Neuronal stem cell (in vitro differentiated cells): Measurements from ENCODE around the gene PCARE.

Experiments used
- DNase-seq: peaks from one replicate; pipeline ENCODE4 v3.0.0-alpha.2; 2013; ENCODE audit warnings: low spot score
- H2AFZ ChIP-seq: one replicate; pipeline ENCODE4 v1.6.1; 2013; ENCODE audit warnings: mild to moderate bottlenecking, low read length, inconsistent platforms
- H2AK5ac ChIP-seq: 2 replicates; pipeline ENCODE4 v1.6.1; 2013; ENCODE audit warnings: low read depth, mild to moderate bottlenecking, inconsistent platforms, low read length, moderate library complexity, mixed read lengths
- H2BK120ac ChIP-seq: 2 replicates; pipeline ENCODE4 v1.6.1; 2013; ENCODE audit warnings: low read depth, mild to moderate bottlenecking, inconsistent platforms, low read length, moderate library complexity, mixed read lengths
- H2BK12ac ChIP-seq: one replicate; pipeline ENCODE4 v1.6.1; 2013; ENCODE audit warnings: low read length, inconsistent platforms
- H2BK15ac ChIP-seq: 2 replicates; pipeline ENCODE4 v1.6.1; 2013; ENCODE audit warnings: mild to moderate bottlenecking, low read length, inconsistent platforms, mixed read lengths
- H2BK5ac ChIP-seq: one replicate; pipeline ENCODE4 v1.6.1; 2013; ENCODE audit warnings: inconsistent platforms, mild to moderate bottlenecking, low read length, moderate library complexity
- H3K14ac ChIP-seq: one replicate; pipeline ENCODE4 v1.6.1; 2013; ENCODE audit warnings: low read length, inconsistent platforms
- H3K18ac ChIP-seq: 2 replicates; pipeline ENCODE4 v1.6.1; 2013; ENCODE audit warnings: low read length, inconsistent platforms
- H3K23ac ChIP-seq: 2 replicates; pipeline ENCODE4 v1.6.1; 2013; ENCODE audit warnings: low read depth, mild to moderate bottlenecking, mixed read lengths, low read length, inconsistent platforms; ENCODE audit not compliant: poor library complexity
- H3K27ac ChIP-seq: replicated peaks from 3 replicates; pipeline ENCODE4 v1.5.1; 2013; ENCODE audit warnings: low read length, inconsistent platforms
- H3K27me3 ChIP-seq, 3 experiments: 2 replicates each; pipeline ENCODE4 v1.6.1; 2013; ENCODE audit warnings: low read length in 3 of 3, mild to moderate bottlenecking in 2 of 3, inconsistent platforms in 1 of 3, low read depth in 1 of 3, mixed read lengths in 1 of 3, moderate library complexity in 1 of 3; ENCODE audit not compliant: control insufficient read depth in 3 of 3, insufficient read depth in 3 of 3
- H3K36me3 ChIP-seq, 2 donors: replicated peaks in 1 of 2; 2 replicates each; pipeline ENCODE4 v1.6.1; 2013; ENCODE audit warnings: low read length in 2 of 2; ENCODE audit not compliant: control insufficient read depth in 2 of 2, insufficient read depth in 2 of 2
- H3K4ac ChIP-seq: 2 replicates; pipeline ENCODE4 v1.6.1; 2013; ENCODE audit warnings: inconsistent platforms, mild to moderate bottlenecking, low read length, moderate library complexity
- H3K4me1 ChIP-seq, 2 donors: 1 replicate in 1 of 2; 2 replicates in 1 of 2; pipeline ENCODE4 v1.6.1; 2013; ENCODE audit warnings: low read length in 2 of 2, low read depth in 1 of 2; ENCODE audit not compliant: control insufficient read depth in 2 of 2, insufficient read depth in 1 of 2
- H3K4me2 ChIP-seq: one replicate; pipeline ENCODE4 v1.6.1; 2013; ENCODE audit warnings: mild to moderate bottlenecking, low read length, inconsistent platforms; ENCODE audit not compliant: insufficient read depth, poor library complexity, severe bottlenecking
- H3K4me3 ChIP-seq, 2 donors: 2 replicates each; pipeline ENCODE4 v1.5.1; 2013; ENCODE audit warnings: low read length in 2 of 2, mild to moderate bottlenecking in 2 of 2, inconsistent platforms in 1 of 2, moderate library complexity in 1 of 2
- H3K79me1 ChIP-seq: one replicate; pipeline ENCODE4 v1.6.1; 2013; ENCODE audit warnings: low read depth, mild to moderate bottlenecking, inconsistent platforms, low read length, moderate library complexity
- H3K9ac ChIP-seq: one replicate; pipeline ENCODE4 v1.6.1; 2013; ENCODE audit warnings: mild to moderate bottlenecking, low read depth, low read length, inconsistent platforms; ENCODE audit not compliant: poor library complexity
- H3K9me3 ChIP-seq, 2 donors: replicated peaks in 1 of 2; 2 replicates each; pipeline versions ENCODE3 to v1.6.1; 2013; ENCODE audit warnings: low read length in 2 of 2, mild to moderate bottlenecking in 2 of 2, inconsistent platforms in 1 of 2, low read depth in 1 of 2, mixed read lengths in 1 of 2, moderate library complexity in 1 of 2; ENCODE audit not compliant: control insufficient read depth in 2 of 2, insufficient read depth in 1 of 2
- H4K8ac ChIP-seq: one replicate; pipeline ENCODE4 v1.6.1; 2013; ENCODE audit warnings: low read depth, mild to moderate bottlenecking, inconsistent platforms, low read length, moderate library complexity
- H4K91ac ChIP-seq: one replicate; pipeline ENCODE4 v1.6.1; 2013; ENCODE audit warnings: low read length, low read depth, mild to moderate bottlenecking, inconsistent platforms; ENCODE audit not compliant: poor library complexity
- WGBS, 2 donors: extraction: QIAGEN DNeasy Blood & Tissue Kit; methylation state at CpG; one replicate each; pipeline ENCODE4 v1.1.7; 2013; ENCODE audit warnings: missing lambda C conversion rate in 2 of 2, mixed read lengths in 1 of 2; ENCODE audit not compliant: insufficient read length in 2 of 2, insufficient replicate concordance in 1 of 2; ENCODE audit errors: extremely low coverage in 2 of 2; 5-methylcytosine and 5-hydroxymethylcytosine counted together

PCARE gene

DNA sequence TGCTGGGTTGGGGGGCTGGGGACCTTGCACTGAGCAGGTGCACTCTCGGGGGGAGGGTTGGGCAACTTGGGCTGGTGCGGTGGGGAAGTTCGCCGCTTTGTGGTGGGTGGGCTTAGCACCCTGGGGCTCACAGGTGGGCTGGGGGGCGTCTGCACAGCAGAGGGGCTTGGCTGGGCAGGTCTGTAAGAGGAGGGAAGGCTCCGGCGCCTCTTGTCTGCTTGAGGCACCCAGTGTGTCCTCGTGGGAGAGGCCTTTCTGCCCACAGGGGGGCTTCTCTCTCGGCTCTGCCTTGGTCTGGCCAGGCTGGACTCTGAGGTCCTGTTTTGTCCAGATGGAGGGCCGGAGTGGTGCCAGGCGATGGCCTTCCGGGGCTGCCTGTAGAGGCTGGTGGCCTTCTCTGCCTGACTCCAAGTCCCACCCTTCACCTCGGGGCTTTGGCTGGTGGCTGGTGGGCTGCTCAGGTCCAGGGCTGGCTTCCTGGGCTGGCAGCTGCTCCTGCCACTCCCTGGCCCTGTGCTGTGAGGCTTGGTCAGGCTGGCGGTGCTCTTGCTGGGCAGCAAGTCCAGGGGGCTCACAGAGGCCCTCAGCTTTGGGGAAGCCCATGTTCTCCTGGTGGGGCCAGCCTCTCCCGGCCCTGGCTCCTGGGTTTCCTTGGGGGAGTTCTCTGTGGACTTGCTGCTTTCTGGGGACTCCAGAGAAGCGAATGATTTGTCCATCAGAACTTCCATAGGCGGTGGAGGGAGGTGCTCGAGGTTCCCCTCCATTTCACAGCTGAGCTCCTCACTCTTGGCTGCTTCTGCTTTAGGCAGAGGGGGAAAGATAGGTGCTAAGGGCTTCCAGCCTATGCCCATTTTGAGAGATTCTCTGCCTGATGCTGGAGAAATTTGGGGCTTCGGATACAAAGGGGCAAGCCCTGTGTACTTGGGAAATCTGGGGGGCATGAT lies 3.0 kb downstream of the PCARE start:
- no peak overlapping the region for H2BK120ac ChIP-seq
- peaks cover 9 to 12% of the 10 kb centered on the region in 2 donors for H3K4me1 ChIP-seq
- no peak overlapping the region for H3K23ac ChIP-seq
- H4K8ac ChIP-seq, result no peak overlapping the region
- H3K18ac ChIP-seq, result peak overlapping the region; percentile 65
- H3K4me2 ChIP-seq, result no peak overlapping the region
- peak overlapping the region; percentile 32 for H2BK15ac ChIP-seq
- WGBS, 2 donors, result no CpG with 5 or more reads among the region's 19 CpGs
- H3K4me3 ChIP-seq, result no peak overlapping the region
- H3K9ac ChIP-seq, result no peak overlapping the region
- no peak for DNase-seq
- no peak overlapping the region for H3K27ac ChIP-seq
- H3K9me3 ChIP-seq, result no peaks in the 10 kb centered on the region
- no peaks in the 10 kb centered on the region for H3K36me3 ChIP-seq
- H2BK12ac ChIP-seq, result peak overlapping the region; percentile 12
- no peaks in the 10 kb centered on the region for H3K79me1 ChIP-seq
- no peak overlapping the region for H2AFZ ChIP-seq
- H2AK5ac ChIP-seq, result peak overlapping the region; percentile 82
- H3K4ac ChIP-seq, result no peak overlapping the region
- peak overlapping the region; percentile 2 for H2BK5ac ChIP-seq
- H3K27me3 ChIP-seq, result peaks cover 0 to 25% (median under 1%) of the 10 kb centered on the region in 3 experiments
- no peak overlapping the region for H3K14ac ChIP-seq
- H4K91ac ChIP-seq, result no peak overlapping the region

- Histone ChIP-seq H3K4ac (no peak overlapping the region), H3K36me3 (no peaks in the 10 kb centered on the region), H2BK15ac (peak overlapping the region; percentile 9), H2AK5ac (peak overlapping the region; percentile 13), H3K27ac (no peak overlapping the region), H3K14ac (no peak overlapping the region), H2BK12ac (no peak overlapping the region), H4K8ac (no peak overlapping the region), H4K91ac (no peak overlapping the region), H3K9me3 (no peaks in the 10 kb centered on the region), H2AFZ (no peak overlapping the region), H3K27me3 (peaks cover 0 to 23% (median 2%) of the 10 kb centered on the region in 3 experiments), H2BK120ac (no peak overlapping the region), H3K4me2 (no peak overlapping the region), H2BK5ac (no peak overlapping the region), H3K4me3 (no peak overlapping the region), H3K9ac (no peak overlapping the region), H3K79me1 (no peaks in the 10 kb centered on the region), H3K4me1 (peaks cover 3 to 9% of the 10 kb centered on the region in 2 donors), H3K18ac (peak overlapping the region; percentile 84), H3K23ac (no peak overlapping the region)
- no CpG with 5 or more reads among the region's 12 CpGs for WGBS, 2 donors
- no peak for DNase-seq
These were observed 3.8 kb downstream of the PCARE start for GRCh38 chr2:29070526-29070925.

GRCh38 chr2:29068513-29068912 lies 5.8 kb downstream of the PCARE start:
- no peak overlapping the region for H3K14ac ChIP-seq
- no peak overlapping the region for H2BK5ac ChIP-seq
- no peak overlapping the region for H3K4me3 ChIP-seq
- H3K23ac ChIP-seq, result no peak overlapping the region
- peaks cover 0 to 7% (median 2%) of the 10 kb centered on the region in 3 experiments for H3K27me3 ChIP-seq
- H3K79me1 ChIP-seq, result no peaks in the 10 kb centered on the region
- H2BK12ac ChIP-seq, result no peak overlapping the region
- no peak overlapping the region for H3K27ac ChIP-seq
- H4K8ac ChIP-seq, result no peak overlapping the region
- no peak overlapping the region for H2BK120ac ChIP-seq
- no peaks in the 10 kb centered on the region for H3K36me3 ChIP-seq
- no peak overlapping the region for H3K9ac ChIP-seq
- no CpG with 5 or more reads among the region's 7 CpGs for WGBS, 2 donors
- no peak overlapping the region for H2BK15ac ChIP-seq
- H3K4me2 ChIP-seq, result no peak overlapping the region
- H3K4ac ChIP-seq, result no peak overlapping the region
- H2AK5ac ChIP-seq, result no peak overlapping the region
- H3K9me3 ChIP-seq, result no peaks in the 10 kb centered on the region
- H3K18ac ChIP-seq, result no peak overlapping the region
- H2AFZ ChIP-seq, result peak overlapping the region; percentile 48
- H4K91ac ChIP-seq, result no peak overlapping the region
- DNase-seq, result no peak
- H3K4me1 ChIP-seq, result peaks cover 18 to 26% of the 10 kb centered on the region in 2 donors

DNA sequence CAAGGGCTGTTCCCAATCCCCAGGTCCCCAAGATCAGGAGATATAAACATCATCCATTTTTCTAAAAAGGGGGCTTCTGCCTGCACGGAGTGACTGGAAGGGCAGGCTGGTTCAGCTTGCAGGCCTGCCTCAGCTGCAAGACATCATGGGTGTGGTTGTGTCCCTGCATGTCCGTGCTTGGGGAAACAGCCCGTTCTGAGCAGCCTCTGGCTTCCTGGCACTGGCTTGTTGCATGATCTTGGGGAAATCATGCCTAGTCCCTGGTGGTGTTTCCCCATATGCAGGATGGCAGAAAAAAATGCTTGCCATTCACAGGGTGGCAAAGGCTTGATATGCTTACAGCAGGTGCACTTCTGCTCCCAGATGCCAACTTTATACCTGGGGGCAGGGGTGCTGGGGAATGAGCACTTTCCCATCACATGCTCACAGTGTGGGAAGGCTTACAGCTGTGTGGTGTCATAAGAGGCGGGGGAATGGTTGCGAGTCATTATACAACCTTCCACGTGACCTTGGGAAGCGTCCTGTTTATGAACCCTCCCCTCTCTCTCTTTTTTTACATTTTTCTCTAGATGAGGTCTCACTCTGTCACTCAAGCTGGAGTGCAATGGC lies 7.2 kb downstream of the PCARE start:
- Histone ChIP-seq H4K8ac (no peak overlapping the region), H2BK5ac (no peak overlapping the region), H2BK15ac (no peak overlapping the region), H2BK120ac (no peak overlapping the region), H3K23ac (no peak overlapping the region), H3K27me3 (peaks cover 0 to 7% (median 2%) of the 10 kb centered on the region in 3 experiments), H3K4me1 (peaks cover 21 to 33% of the 10 kb centered on the region in 2 donors), H4K91ac (no peak overlapping the region), H2BK12ac (no peak overlapping the region), H2AK5ac (no peak overlapping the region), H3K36me3 (no peaks in the 10 kb centered on the region), H3K9me3 (no peaks in the 10 kb centered on the region), H3K27ac (no peak overlapping the region), H3K14ac (no peak overlapping the region), H3K9ac (no peak overlapping the region), H3K79me1 (no peaks in the 10 kb centered on the region), H3K4ac (no peak overlapping the region), H2AFZ (no peak overlapping the region), H3K4me2 (no peak overlapping the region), H3K18ac (no peak overlapping the region), H3K4me3 (no peak overlapping the region)
- no peak for DNase-seq
- no CpG with 5 or more reads among the region's 7 CpGs for WGBS, 2 donors
